ENCODE results near the gene CPT1A.

CPT1A gene

GRCh38 chr11:68707527-68707926 lies 134.2 kb downstream of the CPT1A start:
- DNase-seq (ENCODE audit: low read depth), result no peak

DNA sequence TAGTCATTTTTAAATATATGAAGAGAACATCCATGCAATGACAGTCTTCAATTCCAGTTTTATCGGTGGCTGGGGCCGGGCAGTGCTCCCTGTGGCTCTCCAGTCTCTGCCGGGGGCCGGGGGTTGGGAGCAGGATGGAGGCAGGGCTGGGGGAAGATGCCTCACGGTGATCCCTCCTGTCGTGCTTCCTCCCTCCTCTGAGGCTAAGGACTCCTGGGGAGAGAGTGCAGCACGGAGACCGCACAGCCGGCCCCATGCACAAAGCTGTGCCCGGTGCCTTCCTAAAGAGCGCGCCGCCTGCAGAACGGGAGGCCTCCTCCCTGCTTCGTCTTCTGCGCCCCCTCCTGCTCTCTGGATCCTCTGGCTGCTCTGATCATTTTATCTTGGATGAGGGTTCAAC lies 136.8 kb downstream of the CPT1A start:
- DNase-seq (ENCODE audit: low read depth), result no peak

Data from fibroblast of gingiva (primary cell).